NCI-H146 (cell line): ENCODE measurements around the gene GPX7.

Experiments
- DNase-seq: peaks from one replicate; lab custom pipeline; 2025; lab: John Stamatoyannopoulos, UW

GPX7 gene

GRCh38 chr1:52629325-52629643, 27.1 kb downstream of the GPX7 start:
- no peak for DNase-seq

GRCh38 chr1:52629667-52630066, 27.5 kb downstream of the GPX7 start:
- no peak for DNase-seq

GRCh38 chr1:52631759-52632331, 29.7 kb downstream of the GPX7 start:
- no peak for DNase-seq

DNA sequence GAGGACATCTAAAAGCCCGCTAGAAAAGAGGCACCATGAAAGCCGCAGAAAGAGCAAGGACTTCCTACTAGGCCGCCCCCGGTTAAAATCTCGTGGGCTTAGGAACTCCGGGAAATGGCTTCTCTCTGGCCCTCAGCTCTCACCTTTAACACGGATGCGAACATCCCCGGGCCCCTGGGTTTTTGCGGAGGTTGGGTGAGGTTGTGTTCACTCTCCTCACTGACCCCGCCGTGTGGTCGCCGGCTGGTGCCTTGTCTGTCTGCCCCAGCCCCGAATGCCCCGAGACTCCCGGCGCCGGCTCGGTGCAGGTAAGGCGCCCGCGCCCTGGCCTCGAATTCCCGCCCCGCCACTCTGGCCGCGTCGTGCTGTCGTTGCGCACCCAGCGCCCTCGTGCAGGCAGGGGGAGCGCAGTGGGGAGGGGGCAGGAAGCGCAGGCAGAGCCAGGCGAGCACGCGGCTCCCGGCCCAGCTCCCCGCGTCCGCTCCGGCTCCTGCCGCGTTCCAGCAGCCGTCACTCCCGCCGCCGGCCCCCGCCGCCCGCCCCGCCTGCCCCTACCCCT, 30.6 kb downstream of the GPX7 start, which contains the start of gene SHISAL2A:
Gene SHISAL2A, plus strand, starts transcription at position 437 of the 559 bp plus-strand sequence. CDS start 326 bp downstream, outside the sequence.
- DNase-seq, result peak; percentile 76

GRCh38 chr1:52633291-52633754, 31.2 kb downstream of the GPX7 start:
- DNase-seq, result peak; percentile 65

- DNase-seq, result no peak
Observed at GRCh38 chr1:52634111-52634510, 31.9 kb downstream of the GPX7 start.

- no peak for DNase-seq
Observed at GRCh38 chr1:52635321-52636089, 33.3 kb downstream of the GPX7 start.

- no peak for DNase-seq
Observed at GRCh38 chr1:52636721-52637695, 34.8 kb downstream of the GPX7 start.

DNA sequence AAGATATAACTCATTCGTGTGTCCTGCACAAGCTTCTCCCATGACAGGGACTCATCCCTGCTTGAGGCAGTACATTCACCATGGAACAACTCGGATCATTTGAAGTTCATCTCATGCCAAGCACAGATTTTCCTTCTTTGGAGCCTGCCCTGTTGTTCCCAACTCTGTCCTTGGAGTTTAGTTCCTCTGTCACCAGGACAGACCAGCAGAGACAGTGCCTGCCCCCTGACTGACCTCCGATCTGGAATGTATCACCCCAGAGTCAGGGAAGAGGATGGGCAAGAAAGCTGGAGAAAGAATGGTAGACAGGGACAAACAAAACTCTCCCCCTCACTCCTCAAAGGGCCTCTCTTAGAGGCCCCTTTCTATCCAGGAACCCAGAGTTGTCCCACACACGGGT, 35.8 kb downstream of the GPX7 start:
- no peak for DNase-seq

- DNase-seq, result no peak
Observed at GRCh38 chr1:52640697-52641096, 38.5 kb downstream of the GPX7 start.

DNA sequence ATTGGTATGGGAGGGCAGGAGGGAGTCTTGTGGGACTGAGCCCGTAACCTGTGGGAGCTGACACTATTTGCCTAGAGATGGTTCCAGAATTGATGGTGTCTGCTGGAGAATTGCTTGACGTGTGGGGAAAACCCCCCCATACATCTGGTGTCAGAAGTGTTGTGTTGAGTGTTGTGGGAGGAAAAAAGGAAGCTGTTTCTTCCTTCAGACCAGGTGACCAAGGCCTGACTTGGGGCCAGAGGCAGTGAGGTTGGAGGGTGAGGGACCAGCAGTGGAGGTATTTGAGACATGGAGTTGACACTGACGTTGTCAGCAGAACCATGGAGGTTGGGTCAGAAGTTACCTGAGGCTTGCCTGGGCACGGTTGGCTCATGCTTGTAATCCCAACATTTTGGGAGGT, 39.1 kb downstream of the GPX7 start:
- no peak for DNase-seq

DNA sequence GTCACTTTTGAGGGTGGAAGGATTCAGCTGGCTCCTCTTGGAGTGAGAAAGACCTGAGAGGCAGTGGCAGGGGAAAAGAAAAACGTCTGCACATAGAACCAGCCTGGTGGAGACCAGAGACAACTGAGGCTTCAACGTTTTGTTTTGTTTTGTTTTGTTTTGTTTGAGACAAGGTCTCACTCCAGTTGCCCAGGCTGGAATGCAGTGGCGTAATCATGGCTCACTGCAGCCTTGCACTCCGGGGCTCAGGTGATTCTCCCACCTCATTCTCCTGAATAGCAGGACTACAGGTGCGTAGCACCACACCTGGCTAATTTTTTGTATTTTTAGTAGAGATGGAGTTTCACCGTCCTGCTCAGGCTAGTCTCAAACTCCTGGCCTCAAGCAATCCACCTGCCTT, 43.1 kb downstream of the GPX7 start:
- no peak for DNase-seq

- no peak for DNase-seq
Observed at GRCh38 chr1:52651904-52652303, 49.7 kb downstream of the GPX7 start.

GRCh38 chr1:52653207-52653849, 51.2 kb downstream of the GPX7 start:
- DNase-seq, result no peak

DNA sequence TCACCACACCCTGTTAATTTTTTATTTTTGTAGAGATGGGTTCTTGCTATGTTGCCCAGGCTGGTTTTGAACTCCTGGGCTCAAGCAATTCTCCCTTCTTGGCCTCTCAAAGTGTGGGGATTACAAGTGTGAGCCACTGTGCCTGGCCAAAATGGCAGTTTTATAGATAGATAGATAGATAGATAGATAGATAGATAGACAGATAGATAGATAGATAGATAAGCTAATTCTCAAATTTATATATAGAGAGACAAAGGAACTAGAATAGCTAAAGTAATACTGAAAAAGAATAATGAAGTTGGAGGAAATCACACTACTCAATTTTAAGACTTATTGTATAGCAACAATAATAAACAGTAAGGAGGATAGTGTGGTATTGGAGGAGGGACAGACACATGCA, 51.9 kb downstream of the GPX7 start:
- no peak for DNase-seq

DNA sequence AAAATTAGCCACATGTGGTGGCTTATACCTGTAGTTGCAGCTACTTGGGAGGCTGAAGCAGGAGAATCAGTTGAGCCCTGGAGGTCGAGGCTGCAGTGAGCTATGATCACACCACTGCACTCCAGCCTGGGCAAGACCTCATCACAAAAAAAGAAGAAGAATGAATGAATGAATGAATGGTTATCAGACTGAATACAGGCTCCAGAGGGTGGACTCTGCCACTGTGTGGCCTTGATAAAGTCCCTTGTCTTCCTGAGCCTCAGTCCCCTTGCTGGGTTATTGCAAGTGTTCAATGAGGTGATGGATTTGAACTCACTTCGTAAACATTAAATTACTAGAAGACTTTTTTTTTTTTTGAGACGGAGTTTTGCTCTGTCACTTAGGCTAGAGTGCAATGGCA, 55.5 kb downstream of the GPX7 start:
- DNase-seq, result no peak
